Measurements from ENCODE around the gene CIB4. TPM values are rescaled to one million over a fixed set of nuclear protein-coding genes. Genes with fewer than 3 reads are reported as not detected.

Gene CIB4
- total and polyA plus RNA-seq, 2 donors (not counting 1 experiment from before 2014, with no cell fraction given): not detected

DNA sequence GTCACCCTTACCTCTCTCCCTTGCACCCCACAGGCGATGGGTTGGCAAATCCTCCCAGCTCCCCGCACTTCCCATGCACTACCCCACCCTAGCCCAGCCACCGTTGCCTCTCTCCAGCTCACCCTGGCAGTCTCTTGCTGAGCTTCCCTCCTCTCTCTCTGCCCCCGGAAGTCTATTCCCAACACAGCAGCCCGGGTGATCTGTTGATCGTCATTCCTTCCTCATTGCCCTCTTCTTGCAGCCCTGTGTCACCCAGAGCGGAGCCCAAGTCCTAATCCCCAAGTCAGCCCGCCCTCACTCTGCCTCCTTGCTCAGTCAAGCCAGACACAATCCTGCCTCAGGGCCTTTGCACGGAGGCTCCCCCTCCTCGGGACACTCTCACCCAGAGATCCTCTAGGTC is 55.2 kb downstream of the CIB4 start:
- H3K4me2 ChIP-seq (replicated peaks; ENCODE audit: low read depth, low read length, poor library complexity, severe bottlenecking): no peak overlapping the region
- no peaks in the 10 kb centered on the region for H4K20me1 ChIP-seq (ENCODE audit: control insufficient read depth, insufficient read depth, low read length, poor library complexity, severe bottlenecking)
- ChIA-PET CTCF (interaction anchor here (3.4 kb wide), 1 partner anchor 8 kb away, joined by 12 read pairs; no protein-coding TSS in a partner anchor), POLR2A (interaction anchor here (0.5 kb wide), 1 partner anchor 12 kb away, joined by 4 read pairs; no protein-coding TSS in a partner anchor)
- WGBS (ENCODE audit: insufficient coverage): 68% methylated on average over 10 of the region's 10 CpGs
- no peak for ATAC-seq (ENCODE audit: low read depth)
- H3K27me3 ChIP-seq (replicated peaks in 1 of 4; ENCODE audit: control extremely low read depth in 1 of 4, control insufficient read depth in 3 of 4, insufficient read depth in 4 of 4, low read length in 3 of 4): peaks cover 0 to 7% (median 0%) of the 10 kb centered on the region in 4 experiments
- Mint-ChIP-seq H3K27me3 (peaks cover 30% of the 10 kb centered on the region), H3K4me3 (no peak overlapping the region), H3K9me3 (ENCODE audit: insufficient read depth) (no peaks in the 10 kb centered on the region), H3K27ac (no peak overlapping the region), H3K4me1 (no peaks in the 10 kb centered on the region)
- DNase-seq: no peak
- no peaks in the 10 kb centered on the region for H3K79me2 ChIP-seq (ENCODE audit: control insufficient read depth, insufficient read depth, low read length)
- H3K4me3 ChIP-seq (ENCODE audit: control extremely low read depth in 1 of 5, extremely low read depth in 1 of 5, insufficient read depth in 1 of 5, low read depth in 2 of 5, low read length in 4 of 5): no peak overlapping the region
- intact Hi-C loops (cut with micrococcal nuclease): no loop called here
- no peak overlapping the region for H3K27ac ChIP-seq (ENCODE audit: low read length in 2 of 2)
- H3K9me3 ChIP-seq (ENCODE audit: control extremely low read depth in 1 of 3, control insufficient read depth in 2 of 3, insufficient read depth in 1 of 3, low read length in 2 of 3): peaks cover 0 to 12% (median 0%) of the 10 kb centered on the region in 3 donors
- H3K36me3 ChIP-seq (replicated peaks in 1 of 2; ENCODE audit: control extremely low read depth in 1 of 2, control insufficient read depth in 1 of 2, extremely low read depth in 1 of 2, insufficient read depth in 2 of 2, low read length in 1 of 2): no peaks in the 10 kb centered on the region
- TF ChIP-seq EZH2 (IDR thresholded peaks at IDR 0.05; ENCODE audit: borderline replicate concordance, insufficient read depth, low read depth, low read length, poor library complexity, severe bottlenecking): no peak
- no peak for TF ChIP-seq CTCF (IDR thresholded peaks at IDR 0.05)
- no peak overlapping the region for H3K9ac ChIP-seq (ENCODE audit: low read length)
- H3K4me1 ChIP-seq (ENCODE audit: control insufficient read depth in 2 of 2, insufficient read depth in 2 of 2, low read length in 2 of 2): no peaks in the 10 kb centered on the region
- H2AFZ ChIP-seq (ENCODE audit: insufficient read depth, low read depth, low read length, poor library complexity, severe bottlenecking): no peak overlapping the region

GRCh38 chr2:26585100-26585499 is 56.1 kb downstream of the CIB4 start:
- H3K4me1 Mint-ChIP-seq: no peaks in the 10 kb centered on the region
- Histone ChIP-seq H3K27ac (ENCODE audit: low read length in 2 of 2) (no peak overlapping the region), H3K4me3 (ENCODE audit: control extremely low read depth in 1 of 5, extremely low read depth in 1 of 5, insufficient read depth in 1 of 5, low read depth in 2 of 5, low read length in 4 of 5) (no peak overlapping the region), H3K9me3 (ENCODE audit: control extremely low read depth in 1 of 3, control insufficient read depth in 2 of 3, insufficient read depth in 1 of 3, low read length in 2 of 3) (peaks cover 0 to 12% (median 0%) of the 10 kb centered on the region in 3 donors), H3K9ac (ENCODE audit: low read length) (no peak overlapping the region), H3K4me1 (ENCODE audit: control insufficient read depth in 2 of 2, insufficient read depth in 2 of 2, low read length in 2 of 2) (no peaks in the 10 kb centered on the region), H3K27me3 (replicated peaks in 1 of 4; ENCODE audit: control extremely low read depth in 1 of 4, control insufficient read depth in 3 of 4, insufficient read depth in 4 of 4, low read length in 3 of 4) (peaks cover 0 to 12% (median 0%) of the 10 kb centered on the region in 4 experiments), H3K36me3 (replicated peaks in 1 of 2; ENCODE audit: control extremely low read depth in 1 of 2, control insufficient read depth in 1 of 2, extremely low read depth in 1 of 2, insufficient read depth in 2 of 2, low read length in 1 of 2) (no peaks in the 10 kb centered on the region), H2AFZ (ENCODE audit: insufficient read depth, low read depth, low read length, poor library complexity, severe bottlenecking) (no peak overlapping the region), H4K20me1 (ENCODE audit: control insufficient read depth, insufficient read depth, low read length, poor library complexity, severe bottlenecking) (no peaks in the 10 kb centered on the region), H3K79me2 (ENCODE audit: control insufficient read depth, insufficient read depth, low read length) (no peaks in the 10 kb centered on the region), H3K4me2 (replicated peaks; ENCODE audit: low read depth, low read length, poor library complexity, severe bottlenecking) (no peak overlapping the region)
- WGBS (ENCODE audit: insufficient coverage): 90% methylated on average over 8 of the region's 8 CpGs
- H3K27ac Mint-ChIP-seq: no peak overlapping the region
- TF ChIP-seq CTCF (IDR thresholded peaks at IDR 0.05) (no peak), EZH2 (IDR thresholded peaks at IDR 0.05; ENCODE audit: borderline replicate concordance, insufficient read depth, low read depth, low read length, poor library complexity, severe bottlenecking) (no peak)
- intact Hi-C loops (cut with micrococcal nuclease): no loop called here
- no peak overlapping the region for H3K4me3 Mint-ChIP-seq
- peaks cover 26% of the 10 kb centered on the region for H3K27me3 Mint-ChIP-seq
- DNase-seq (no peak), ATAC-seq (ENCODE audit: low read depth) (no peak)
- H3K9me3 Mint-ChIP-seq (ENCODE audit: insufficient read depth): no peaks in the 10 kb centered on the region
- POLR2A ChIA-PET: no interaction called here
- CTCF ChIA-PET: no interaction called here

Measured in B cell (primary cell).